ENCODE measurements around the gene ANXA5.

- TF ChIP-seq, protein P1, sequence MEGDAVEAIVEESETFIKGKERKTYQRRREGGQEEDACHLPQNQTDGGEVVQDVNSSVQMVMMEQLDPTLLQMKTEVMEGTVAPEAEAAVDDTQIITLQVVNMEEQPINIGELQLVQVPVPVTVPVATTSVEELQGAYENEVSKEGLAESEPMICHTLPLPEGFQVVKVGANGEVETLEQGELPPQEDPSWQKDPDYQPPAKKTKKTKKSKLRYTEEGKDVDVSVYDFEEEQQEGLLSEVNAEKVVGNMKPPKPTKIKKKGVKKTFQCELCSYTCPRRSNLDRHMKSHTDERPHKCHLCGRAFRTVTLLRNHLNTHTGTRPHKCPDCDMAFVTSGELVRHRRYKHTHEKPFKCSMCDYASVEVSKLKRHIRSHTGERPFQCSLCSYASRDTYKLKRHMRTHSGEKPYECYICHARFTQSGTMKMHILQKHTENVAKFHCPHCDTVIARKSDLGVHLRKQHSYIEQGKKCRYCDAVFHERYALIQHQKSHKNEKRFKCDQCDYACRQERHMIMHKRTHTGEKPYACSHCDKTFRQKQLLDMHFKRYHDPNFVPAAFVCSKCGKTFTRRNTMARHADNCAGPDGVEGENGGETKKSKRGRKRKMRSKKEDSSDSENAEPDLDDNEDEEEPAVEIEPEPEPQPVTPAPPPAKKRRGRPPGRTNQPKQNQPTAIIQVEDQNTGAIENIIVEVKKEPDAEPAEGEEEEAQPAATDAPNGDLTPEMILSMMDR (conservative IDR thresholded peaks at IDR 0.05; ENCODE audit: low read depth, low read length) = no peak
- no peak for TF ChIP-seq EZH2phosphoT487 (IDR thresholded peaks at IDR 0.05; ENCODE audit: borderline replicate concordance, low read length)
Observed at GRCh38 chr4:121728066-121728465, 31.3 kb upstream of the ANXA5 start.

Measured in PC-3 (cell line).